B cell (primary cell): ENCODE data around the gene ADCY2.

Source experiments
- EZH2 ChIP-seq: IDR thresholded peaks from 2 replicates; pipeline ENCODE4 v1.6.1; 2012; ENCODE audit warnings: borderline replicate concordance, low read depth, mild to moderate bottlenecking, moderate library complexity, low read length; ENCODE audit not compliant: insufficient read depth, poor library complexity, severe bottlenecking
- TF ChIP-seq, protein P1 (sequence below): fragments of 200-600 bp; IDR thresholded peaks from one replicate; pipeline ENCODE4 v1.8.0; 2022; ENCODE audit warnings: antibody characterized with exemption, mild to moderate bottlenecking

DNA sequence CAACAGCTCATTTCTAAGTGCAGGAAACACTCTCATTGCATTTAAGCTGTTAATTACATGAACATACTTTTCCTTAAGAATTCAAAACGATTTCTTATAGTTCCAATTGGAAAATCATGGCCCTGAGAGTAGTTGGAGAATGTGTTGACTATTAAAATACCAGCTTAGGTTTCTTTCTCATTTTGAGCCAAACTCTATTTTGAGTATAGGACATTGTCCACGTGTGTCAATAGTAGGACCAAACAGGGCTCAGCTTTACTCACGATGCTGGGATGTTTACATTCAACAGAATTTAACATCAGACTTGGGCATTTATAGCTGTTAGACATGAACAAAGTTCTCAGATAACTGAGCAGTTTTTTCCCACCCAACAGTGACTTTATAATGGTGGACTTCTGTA, 39.6 kb downstream of the ADCY2 start:
- no peak for TF ChIP-seq EZH2
- TF ChIP-seq, protein P1, sequence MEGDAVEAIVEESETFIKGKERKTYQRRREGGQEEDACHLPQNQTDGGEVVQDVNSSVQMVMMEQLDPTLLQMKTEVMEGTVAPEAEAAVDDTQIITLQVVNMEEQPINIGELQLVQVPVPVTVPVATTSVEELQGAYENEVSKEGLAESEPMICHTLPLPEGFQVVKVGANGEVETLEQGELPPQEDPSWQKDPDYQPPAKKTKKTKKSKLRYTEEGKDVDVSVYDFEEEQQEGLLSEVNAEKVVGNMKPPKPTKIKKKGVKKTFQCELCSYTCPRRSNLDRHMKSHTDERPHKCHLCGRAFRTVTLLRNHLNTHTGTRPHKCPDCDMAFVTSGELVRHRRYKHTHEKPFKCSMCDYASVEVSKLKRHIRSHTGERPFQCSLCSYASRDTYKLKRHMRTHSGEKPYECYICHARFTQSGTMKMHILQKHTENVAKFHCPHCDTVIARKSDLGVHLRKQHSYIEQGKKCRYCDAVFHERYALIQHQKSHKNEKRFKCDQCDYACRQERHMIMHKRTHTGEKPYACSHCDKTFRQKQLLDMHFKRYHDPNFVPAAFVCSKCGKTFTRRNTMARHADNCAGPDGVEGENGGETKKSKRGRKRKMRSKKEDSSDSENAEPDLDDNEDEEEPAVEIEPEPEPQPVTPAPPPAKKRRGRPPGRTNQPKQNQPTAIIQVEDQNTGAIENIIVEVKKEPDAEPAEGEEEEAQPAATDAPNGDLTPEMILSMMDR: no peak
